Mesothelial cell of epicardium (in vitro differentiated cells): Measurements from ENCODE around the gene CDH4. TPM values are rescaled to one million over a fixed set of nuclear protein-coding genes. Genes with fewer than 3 reads are reported as not detected.

Experiments
- DNase-seq, 2 experiments: peaks; one replicate each; pipeline ENCODE4 v3.0.0; 2021; ENCODE audit warnings: low spot score in 2 of 2; ENCODE audit not compliant: unreplicated experiment in 2 of 2
- H3K27ac Mint-ChIP-seq: 2 replicates; pipeline ENCODE4 v1.8.0; 2021; ENCODE audit warnings: mixed read lengths
- H3K27me3 Mint-ChIP-seq: 2 replicates; pipeline ENCODE4 v1.8.0; 2021; ENCODE audit warnings: low read depth, mixed read lengths
- H3K36me3 Mint-ChIP-seq: 2 replicates; pipeline ENCODE4 v1.8.0; 2021; ENCODE audit warnings: mixed read lengths
- H3K4me1 Mint-ChIP-seq: 2 replicates; pipeline ENCODE4 v1.8.0; 2021; ENCODE audit warnings: mixed read lengths
- H3K4me3 Mint-ChIP-seq: 2 replicates; pipeline ENCODE4 v1.8.0; 2021; ENCODE audit warnings: mild to moderate bottlenecking, moderate library complexity, mixed read lengths
- H3K9me3 Mint-ChIP-seq: 2 replicates; pipeline ENCODE4 v1.8.0; 2021; ENCODE audit warnings: mixed read lengths
- total RNA-seq: library from RNA; stranded (reverse); gene quantifications from 3 replicates; pipeline ENCODE4 v1.2.1, GENCODE V29; 2021
- TF ChIP-seq, protein P1 (sequence below): fragments of 200-600 bp; sonication (generic); IDR thresholded peaks from one replicate; pipeline ENCODE4 v1.5.0; 2021; ENCODE audit warnings: antibody characterized with exemption; ENCODE audit not compliant: unreplicated experiment

The CDH4 gene
- total RNA-seq, 1 donor from 2014 or later: 1.1 TPM

DNA sequence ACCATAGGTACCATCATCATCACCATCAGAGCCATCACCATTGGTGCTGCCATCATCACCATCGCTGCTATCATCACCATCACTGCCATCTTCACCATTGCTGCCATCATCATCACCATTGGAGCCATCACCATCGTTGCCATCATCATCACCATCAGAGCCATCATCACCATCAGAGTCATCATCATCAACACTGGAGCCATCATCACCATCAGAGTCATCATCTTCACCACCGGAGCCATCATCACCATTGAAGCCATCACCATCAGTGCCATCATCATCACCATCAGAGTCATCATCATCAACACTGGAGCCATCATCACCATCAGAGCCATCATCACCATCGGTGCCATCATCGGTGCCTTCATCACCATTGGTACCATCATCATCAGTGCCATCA lies 474.9 kb downstream of the CDH4 start:
- H3K27me3 Mint-ChIP-seq: peaks cover 16% of the 10 kb centered on the region
- no peak for DNase-seq
- H3K36me3 Mint-ChIP-seq: no peaks in the 10 kb centered on the region
- H3K27ac Mint-ChIP-seq: no peak overlapping the region
- no peak overlapping the region for H3K4me3 Mint-ChIP-seq
- H3K9me3 Mint-ChIP-seq: no peaks in the 10 kb centered on the region
- TF ChIP-seq, protein P1, sequence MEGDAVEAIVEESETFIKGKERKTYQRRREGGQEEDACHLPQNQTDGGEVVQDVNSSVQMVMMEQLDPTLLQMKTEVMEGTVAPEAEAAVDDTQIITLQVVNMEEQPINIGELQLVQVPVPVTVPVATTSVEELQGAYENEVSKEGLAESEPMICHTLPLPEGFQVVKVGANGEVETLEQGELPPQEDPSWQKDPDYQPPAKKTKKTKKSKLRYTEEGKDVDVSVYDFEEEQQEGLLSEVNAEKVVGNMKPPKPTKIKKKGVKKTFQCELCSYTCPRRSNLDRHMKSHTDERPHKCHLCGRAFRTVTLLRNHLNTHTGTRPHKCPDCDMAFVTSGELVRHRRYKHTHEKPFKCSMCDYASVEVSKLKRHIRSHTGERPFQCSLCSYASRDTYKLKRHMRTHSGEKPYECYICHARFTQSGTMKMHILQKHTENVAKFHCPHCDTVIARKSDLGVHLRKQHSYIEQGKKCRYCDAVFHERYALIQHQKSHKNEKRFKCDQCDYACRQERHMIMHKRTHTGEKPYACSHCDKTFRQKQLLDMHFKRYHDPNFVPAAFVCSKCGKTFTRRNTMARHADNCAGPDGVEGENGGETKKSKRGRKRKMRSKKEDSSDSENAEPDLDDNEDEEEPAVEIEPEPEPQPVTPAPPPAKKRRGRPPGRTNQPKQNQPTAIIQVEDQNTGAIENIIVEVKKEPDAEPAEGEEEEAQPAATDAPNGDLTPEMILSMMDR: no peak
- H3K4me1 Mint-ChIP-seq: peaks cover 4% of the 10 kb centered on the region

DNA sequence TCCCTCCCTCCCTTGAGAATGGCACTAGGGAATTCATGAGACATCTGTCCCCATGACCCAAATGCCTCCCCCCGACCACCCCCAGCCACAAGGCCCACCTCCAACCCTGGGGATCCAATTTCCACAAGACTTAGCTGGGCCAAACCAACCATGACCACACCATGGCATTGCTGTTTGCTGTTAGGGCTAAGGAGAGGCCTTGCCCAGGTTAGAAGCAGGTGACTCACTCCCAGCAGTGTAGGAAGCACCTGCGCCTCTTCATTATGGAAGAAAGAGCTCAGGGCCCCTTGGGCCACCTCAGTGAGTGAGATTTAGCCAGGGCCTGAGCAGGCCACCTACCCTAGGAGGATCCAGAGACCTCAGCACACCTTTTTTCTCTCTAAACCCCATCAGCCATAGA lies 475.7 kb downstream of the CDH4 start:
- Mint-ChIP-seq H3K36me3 (no peaks in the 10 kb centered on the region), H3K4me3 (no peak overlapping the region), H3K9me3 (no peaks in the 10 kb centered on the region), H3K27ac (no peak overlapping the region), H3K4me1 (peaks cover 4% of the 10 kb centered on the region), H3K27me3 (peaks cover 19% of the 10 kb centered on the region)
- no peak for DNase-seq
- TF ChIP-seq, protein P1: no peak

DNA sequence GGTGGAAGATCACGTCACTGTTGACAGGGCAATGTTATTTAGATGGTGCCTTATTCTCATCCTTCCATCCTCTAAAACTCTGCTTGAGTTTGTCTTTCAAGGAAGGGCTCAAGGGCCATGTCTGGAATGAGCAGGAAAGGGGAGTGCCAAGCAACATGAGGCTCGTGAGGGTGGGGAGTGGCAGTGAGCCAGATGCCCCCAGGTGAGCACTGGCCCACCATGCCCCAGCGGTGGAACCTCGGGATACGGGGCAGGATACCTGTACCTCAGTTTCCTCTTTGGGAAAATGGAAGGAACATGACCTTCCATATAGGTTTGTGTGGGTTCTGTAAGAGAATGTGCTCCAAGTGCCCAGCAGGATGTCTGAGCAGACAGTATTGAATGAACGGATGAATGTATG lies 476.3 kb downstream of the CDH4 start:
- H3K36me3 Mint-ChIP-seq: no peaks in the 10 kb centered on the region
- TF ChIP-seq, protein P1: no peak
- peaks cover 18% of the 10 kb centered on the region for H3K27me3 Mint-ChIP-seq
- H3K4me3 Mint-ChIP-seq: no peak overlapping the region
- DNase-seq: no peak
- no peak overlapping the region for H3K27ac Mint-ChIP-seq
- H3K9me3 Mint-ChIP-seq: no peaks in the 10 kb centered on the region
- H3K4me1 Mint-ChIP-seq: peaks cover 4% of the 10 kb centered on the region

DNA sequence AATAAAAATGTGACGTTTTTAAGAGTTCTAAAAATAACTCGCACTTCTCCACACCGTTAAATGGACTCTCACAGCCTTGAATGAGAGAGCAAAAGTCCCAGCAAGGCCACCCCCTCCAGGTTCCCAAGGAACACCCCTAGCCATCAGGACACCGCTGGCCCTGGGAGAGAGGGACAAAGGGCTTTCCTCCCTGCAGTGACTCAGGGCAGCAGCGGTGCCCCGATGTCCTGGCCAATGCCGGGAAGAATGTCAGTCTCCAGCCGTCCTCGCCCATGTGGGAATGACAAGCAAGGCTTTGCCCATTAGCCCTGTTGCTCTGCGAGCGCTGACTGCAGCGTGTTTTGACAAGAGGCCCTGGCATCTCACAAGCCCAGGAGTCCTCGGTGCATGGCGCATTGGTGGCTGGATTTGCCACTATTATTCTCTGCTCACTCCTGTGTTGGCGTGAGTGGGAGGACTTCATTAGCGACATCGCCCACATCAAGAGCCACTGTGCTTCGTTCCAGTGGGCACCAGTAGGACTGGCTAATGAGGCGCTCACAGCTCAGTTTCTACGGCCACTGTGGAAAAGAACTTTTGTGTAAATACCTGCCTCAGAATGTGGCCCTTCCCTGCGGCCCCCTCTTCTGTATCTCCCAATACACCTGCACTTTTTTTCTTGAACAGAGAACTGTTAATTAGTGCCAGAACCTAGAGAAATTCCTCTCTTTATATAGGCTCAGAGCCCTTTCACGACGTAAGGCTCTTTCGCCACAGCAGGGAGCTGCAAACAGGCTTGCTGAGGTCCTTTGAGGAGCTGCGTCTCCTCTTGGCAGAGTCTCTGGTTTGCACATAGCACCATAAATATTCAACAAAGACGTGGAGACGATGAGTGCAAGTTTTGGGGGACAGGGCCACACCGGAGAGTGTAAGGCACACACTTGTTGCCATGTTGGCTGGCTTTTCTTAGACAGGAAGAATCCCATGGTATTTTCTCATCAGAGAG lies 477.0 kb downstream of the CDH4 start:
- Mint-ChIP-seq H3K4me3 (no peak overlapping the region), H3K9me3 (no peaks in the 10 kb centered on the region), H3K27ac (no peak overlapping the region), H3K4me1 (peaks cover 4% of the 10 kb centered on the region), H3K27me3 (peaks cover 23% of the 10 kb centered on the region), H3K36me3 (no peaks in the 10 kb centered on the region)
- DNase-seq: no peak
- TF ChIP-seq, protein P1: no peak

DNA sequence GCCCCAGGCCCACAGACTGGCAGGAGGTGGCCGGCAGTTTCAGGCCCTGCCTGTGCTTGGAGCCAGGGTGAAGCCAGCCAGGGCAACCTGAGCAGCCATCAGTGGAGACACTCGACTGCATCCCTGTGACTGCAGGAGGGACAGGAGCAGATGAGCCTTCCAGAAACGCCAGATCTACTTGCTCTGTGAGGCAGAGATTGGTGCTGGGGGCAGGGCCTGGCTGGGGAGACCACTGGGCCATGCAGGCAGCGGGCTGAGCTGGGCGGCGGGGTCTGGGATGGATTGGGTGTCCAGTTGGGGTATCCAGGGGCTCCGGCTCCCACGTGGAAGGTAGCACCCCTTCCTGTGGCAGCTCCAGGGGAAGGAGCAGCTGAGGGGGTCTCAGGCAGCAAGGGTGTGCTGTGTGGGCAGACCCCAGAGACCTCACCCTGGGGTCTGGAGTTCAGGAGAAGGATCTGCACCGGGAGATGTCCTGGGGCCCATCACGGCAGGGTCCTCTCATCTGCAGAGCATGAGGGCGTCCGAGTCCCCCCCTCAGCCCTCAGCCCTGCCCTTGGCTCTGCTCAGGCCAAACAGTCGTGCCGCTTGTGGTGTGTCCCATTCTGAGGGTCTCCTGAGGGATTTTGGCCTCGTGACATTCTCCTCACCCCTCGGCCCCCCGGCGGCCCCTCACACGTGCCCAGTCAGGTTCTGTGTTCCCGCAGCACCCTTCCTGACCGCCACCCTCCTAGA lies 478.7 kb downstream of the CDH4 start:
- H3K9me3 Mint-ChIP-seq: no peaks in the 10 kb centered on the region
- no peak overlapping the region for H3K27ac Mint-ChIP-seq
- no peaks in the 10 kb centered on the region for H3K36me3 Mint-ChIP-seq
- TF ChIP-seq, protein P1: no peak
- no peak overlapping the region for H3K4me3 Mint-ChIP-seq
- peaks cover 4% of the 10 kb centered on the region for H3K4me1 Mint-ChIP-seq
- H3K27me3 Mint-ChIP-seq: peaks cover 31% of the 10 kb centered on the region
- DNase-seq: no peak
